GM19467 (cell line): Measurements from ENCODE around the gene DCUN1D3.

ENCODE experiments used
- ATAC-seq: cut with Tn5 transposase; IDR thresholded peaks from one replicate; pipeline ENCODE4 v1.9.1; 2021; ENCODE audit warnings: mild to moderate bottlenecking, moderate library complexity; ENCODE audit not compliant: unreplicated experiment

The DCUN1D3 gene

GRCh38 chr16:20889625-20890275 lies 10.4 kb downstream of the DCUN1D3 start:
- ATAC-seq = no peak

GRCh38 chr16:20887207-20887606 lies 13.0 kb downstream of the DCUN1D3 start:
- ATAC-seq = no peak

GRCh38 chr16:20886320-20886719 lies 13.8 kb downstream of the DCUN1D3 start:
- no peak for ATAC-seq

- no peak for ATAC-seq
Observed at GRCh38 chr16:20884240-20884556, 16.0 kb downstream of the DCUN1D3 start.

- ATAC-seq = no peak
Observed at GRCh38 chr16:20883554-20884239, 16.5 kb downstream of the DCUN1D3 start.

GRCh38 chr16:20881503-20881878 lies 18.7 kb downstream of the DCUN1D3 start:
- no peak for ATAC-seq

- ATAC-seq = no peak
Observed at GRCh38 chr16:20880867-20881502, 19.2 kb downstream of the DCUN1D3 start.

GRCh38 chr16:20879175-20880040 lies 20.8 kb downstream of the DCUN1D3 start:
- no peak for ATAC-seq

GRCh38 chr16:20878682-20879147 lies 21.4 kb downstream of the DCUN1D3 start:
- no peak for ATAC-seq

GRCh38 chr16:20875355-20875650 lies 24.9 kb downstream of the DCUN1D3 start:
- ATAC-seq = no peak

- ATAC-seq = peak; percentile 3
Observed at GRCh38 chr16:20874088-20874581, 26.0 kb downstream of the DCUN1D3 start.

- no peak for ATAC-seq
Observed at GRCh38 chr16:20873331-20873730, 26.8 kb downstream of the DCUN1D3 start.

GRCh38 chr16:20871941-20872815 lies 28.0 kb downstream of the DCUN1D3 start:
- no peak for ATAC-seq

- no peak for ATAC-seq
Observed at GRCh38 chr16:20871258-20871657, 28.9 kb downstream of the DCUN1D3 start.

- ATAC-seq = no peak
Observed at GRCh38 chr16:20870122-20870820, 29.9 kb downstream of the DCUN1D3 start.

- no peak for ATAC-seq
Observed at GRCh38 chr16:20868890-20869289, 31.3 kb downstream of the DCUN1D3 start.

GRCh38 chr16:20867585-20867984 lies 32.6 kb downstream of the DCUN1D3 start:
- no peak for ATAC-seq

GRCh38 chr16:20866801-20867200 lies 33.4 kb downstream of the DCUN1D3 start:
- ATAC-seq = no peak

- no peak for ATAC-seq
Observed at GRCh38 chr16:20866145-20866772, 33.9 kb downstream of the DCUN1D3 start.
